Memory B cell (primary cell): ENCODE results near the gene IL10RA.
"Not testable (repeated sequence)": the region's sequence is repeated elsewhere in the genome, so short reads cannot be mapped to it uniquely, and the experiment has no call there.

Experiments
- ATAC-seq: fragments of 150-1000 bp; cut with Tn5 transposase; 2 replicates; pipeline ENCODE4 v1.10.0; 2021; ENCODE audit warnings: low read depth, mild to moderate bottlenecking, moderate library complexity
- DNase-seq, 2 donors: peaks; one replicate each; pipeline ENCODE4 v3.0.0; 2022; ENCODE audit warnings: low spot score in 2 of 2
- H3K27ac Mint-ChIP-seq: one replicate; pipeline ENCODE4 v1.8.0; 2022; ENCODE audit warnings: mild to moderate bottlenecking, moderate library complexity, mixed read lengths
- H3K27me3 Mint-ChIP-seq: one replicate; pipeline ENCODE4 v1.8.0; 2022; ENCODE audit warnings: mixed read lengths
- H3K36me3 Mint-ChIP-seq: one replicate; pipeline ENCODE4 v1.8.0; 2022; ENCODE audit warnings: mild to moderate bottlenecking, mixed read lengths
- H3K4me1 Mint-ChIP-seq: one replicate; pipeline ENCODE4 v1.8.0; 2022; ENCODE audit warnings: mixed read lengths
- H3K4me3 Mint-ChIP-seq: one replicate; pipeline ENCODE4 v1.8.0; 2022; ENCODE audit warnings: mild to moderate bottlenecking, moderate library complexity, mixed read lengths
- H3K9me3 Mint-ChIP-seq: one replicate; pipeline ENCODE4 v1.8.0; 2022; ENCODE audit warnings: mixed read lengths

The IL10RA gene

GRCh38 chr11:117972629-117973502, 13.3 kb upstream of the IL10RA start:
- peak overlapping the region; percentile 29 for H3K27ac Mint-ChIP-seq
- H3K9me3 Mint-ChIP-seq: no peaks in the 10 kb centered on the region
- peaks cover 23% of the 10 kb centered on the region for H3K4me1 Mint-ChIP-seq
- H3K27me3 Mint-ChIP-seq: no peaks in the 10 kb centered on the region
- H3K36me3 Mint-ChIP-seq: peaks cover 7% of the 10 kb centered on the region
- no peak for ATAC-seq
- H3K4me3 Mint-ChIP-seq: peak overlapping the region; percentile 28
- no peak for DNase-seq

- no peak for ATAC-seq
- Mint-ChIP-seq H3K27ac (peak overlapping the region; percentile 29), H3K9me3 (no peaks in the 10 kb centered on the region), H3K4me1 (peaks cover 23% of the 10 kb centered on the region), H3K36me3 (peaks cover 7% of the 10 kb centered on the region), H3K4me3 (peak overlapping the region; percentile 28), H3K27me3 (no peaks in the 10 kb centered on the region)
- no peak for DNase-seq
Observed at GRCh38 chr11:117973503-117973860, 12.7 kb upstream of the IL10RA start.

- no peak overlapping the region for H3K27ac Mint-ChIP-seq
- no peak overlapping the region for H3K4me3 Mint-ChIP-seq
- peaks cover 20% of the 10 kb centered on the region for H3K4me1 Mint-ChIP-seq
- no peaks in the 10 kb centered on the region for H3K9me3 Mint-ChIP-seq
- ATAC-seq (no peak), DNase-seq (no peak)
- no peaks in the 10 kb centered on the region for H3K27me3 Mint-ChIP-seq
- peaks cover 7% of the 10 kb centered on the region for H3K36me3 Mint-ChIP-seq
Observed at GRCh38 chr11:117976445-117976844, 9.7 kb upstream of the IL10RA start.

GRCh38 chr11:117977029-117977428, 9.2 kb upstream of the IL10RA start:
- peaks cover 23% of the 10 kb centered on the region for H3K4me1 Mint-ChIP-seq

GRCh38 chr11:117977612-117978264, 8.5 kb upstream of the IL10RA start:
- not testable (repeated sequence) for ATAC-seq, DNase-seq, H3K9me3 Mint-ChIP-seq, H3K27ac Mint-ChIP-seq, H3K27me3 Mint-ChIP-seq, H3K4me3 Mint-ChIP-seq, H3K36me3 Mint-ChIP-seq
- H3K4me1 Mint-ChIP-seq: peaks cover 21% of the 10 kb centered on the region

More at GRCh38 chr11:117977029-117977428, 9.2 kb upstream of the IL10RA start:
- Mint-ChIP-seq H3K36me3 (peaks cover 7% of the 10 kb centered on the region), H3K27ac (no peak overlapping the region), H3K9me3 (no peaks in the 10 kb centered on the region), H3K27me3 (no peaks in the 10 kb centered on the region), H3K4me3 (no peak overlapping the region)
- DNase-seq: no peak
- no peak for ATAC-seq

GRCh38 chr11:117978291-117978910, 7.8 kb upstream of the IL10RA start:
- not testable (repeated sequence) for ATAC-seq, H3K36me3 Mint-ChIP-seq, DNase-seq, H3K27ac Mint-ChIP-seq, H3K27me3 Mint-ChIP-seq, H3K9me3 Mint-ChIP-seq, H3K4me3 Mint-ChIP-seq
- peaks cover 20% of the 10 kb centered on the region for H3K4me1 Mint-ChIP-seq

- DNase-seq: no peak
- ATAC-seq: no peak
- Mint-ChIP-seq H3K27ac (peak overlapping the region; percentile 97), H3K4me3 (no peak overlapping the region), H3K27me3 (no peaks in the 10 kb centered on the region), H3K36me3 (peaks cover 7% of the 10 kb centered on the region), H3K4me1 (peaks cover 22% of the 10 kb centered on the region), H3K9me3 (peaks cover 1% of the 10 kb centered on the region)
Observed at GRCh38 chr11:117978991-117979390, 7.2 kb upstream of the IL10RA start.

GRCh38 chr11:117979481-117980211, 6.5 kb upstream of the IL10RA start:
- Mint-ChIP-seq H3K9me3 (peaks cover 1% of the 10 kb centered on the region), H3K4me1 (peaks cover 24% of the 10 kb centered on the region), H3K4me3 (peak overlapping the region; percentile 9), H3K36me3 (peaks cover 7% of the 10 kb centered on the region), H3K27ac (peak overlapping the region; percentile 97), H3K27me3 (no peaks in the 10 kb centered on the region)
- peak; percentile 95 for ATAC-seq
- DNase-seq: peak in 1 of 2 donors; percentile 35

- no peak for DNase-seq
Observed at GRCh38 chr11:117980280-117980679, 5.9 kb upstream of the IL10RA start.

GRCh38 chr11:117980720-117981119, 5.5 kb upstream of the IL10RA start:
- Mint-ChIP-seq H3K27ac (peak overlapping the region; percentile 97), H3K4me3 (no peak overlapping the region), H3K4me1 (peaks cover 31% of the 10 kb centered on the region), H3K27me3 (no peaks in the 10 kb centered on the region), H3K9me3 (peaks cover 1% of the 10 kb centered on the region), H3K36me3 (peaks cover 10% of the 10 kb centered on the region)
- no peak for DNase-seq
- ATAC-seq: no peak

More at GRCh38 chr11:117980280-117980679, 5.9 kb upstream of the IL10RA start:
- Mint-ChIP-seq H3K27me3 (no peaks in the 10 kb centered on the region), H3K9me3 (peaks cover 1% of the 10 kb centered on the region), H3K36me3 (peaks cover 10% of the 10 kb centered on the region), H3K4me1 (peaks cover 31% of the 10 kb centered on the region), H3K4me3 (peak overlapping the region; percentile 9), H3K27ac (peak overlapping the region; percentile 97)
- no peak for ATAC-seq

- no peak overlapping the region for H3K4me3 Mint-ChIP-seq
- no peak for ATAC-seq
Observed at GRCh38 chr11:117983163-117983475, 3.1 kb upstream of the IL10RA start.

GRCh38 chr11:117984476-117984875, 1.7 kb upstream of the IL10RA start:
- ATAC-seq (no peak), DNase-seq (no peak)
- Mint-ChIP-seq H3K36me3 (peaks cover 15% of the 10 kb centered on the region), H3K4me3 (peak overlapping the region; percentile 87), H3K27me3 (no peaks in the 10 kb centered on the region), H3K27ac (peak overlapping the region; percentile 94), H3K4me1 (peaks cover 45% of the 10 kb centered on the region), H3K9me3 (peaks cover 1% of the 10 kb centered on the region)

More at GRCh38 chr11:117983163-117983475, 3.1 kb upstream of the IL10RA start:
- no peak for DNase-seq
- peaks cover 41% of the 10 kb centered on the region for H3K4me1 Mint-ChIP-seq
- no peaks in the 10 kb centered on the region for H3K27me3 Mint-ChIP-seq
- peaks cover 1% of the 10 kb centered on the region for H3K9me3 Mint-ChIP-seq
- H3K27ac Mint-ChIP-seq: peak overlapping the region; percentile 94
- H3K36me3 Mint-ChIP-seq: peaks cover 7% of the 10 kb centered on the region

GRCh38 chr11:117986981-117987574, 884 bp downstream of the IL10RA start:
- Mint-ChIP-seq H3K4me3 (peak overlapping the region; percentile 87), H3K4me1 (peaks cover 44% of the 10 kb centered on the region), H3K27ac (peak overlapping the region; percentile 94), H3K36me3 (peaks cover 26% of the 10 kb centered on the region), H3K27me3 (no peaks in the 10 kb centered on the region), H3K9me3 (peaks cover 1% of the 10 kb centered on the region)
- DNase-seq (peak in 1 of 2 donors; percentile 46), ATAC-seq (peak; percentile 51)
